Urinary bladder (tissue), 4 donors: Measurements from ENCODE around the gene CYP4F11. TPM values are rescaled to one million over a fixed set of nuclear protein-coding genes. Genes with fewer than 3 reads are reported as not detected.
"Not testable (repeated sequence)": the region's sequence is repeated elsewhere in the genome, so short reads cannot be mapped to it uniquely, and the experiment has no call there.

ENCODE experiments used
- DNase-seq: peaks from one replicate; pipeline ENCODE4 v3.0.0-alpha.2; 2015; ENCODE audit errors: extremely low spot score
- H3K27ac ChIP-seq: one replicate; pipeline ENCODE4 v1.5.1; 2013; ENCODE audit warnings: low read depth, mild to moderate bottlenecking, moderate library complexity
- H3K36me3 ChIP-seq: one replicate; pipeline ENCODE4 v1.6.1; 2013; ENCODE audit warnings: mild to moderate bottlenecking, moderate library complexity; ENCODE audit not compliant: insufficient read depth
- H3K4me1 ChIP-seq: one replicate; pipeline ENCODE4 v1.6.1; 2013; ENCODE audit warnings: mild to moderate bottlenecking, moderate library complexity; ENCODE audit not compliant: insufficient read depth
- H3K4me3 ChIP-seq: one replicate; pipeline ENCODE4 v1.5.1; 2013; ENCODE audit warnings: low read depth, low read length
- WGBS: extraction: QIAGEN DNeasy Blood & Tissue Kit; methylation state at CpG from one replicate; pipeline ENCODE4 v1.1.7; 2013; 5-methylcytosine and 5-hydroxymethylcytosine counted together
- polyA plus RNA-seq: library from polyadenylated mRNA; stranded (reverse); fragments of 200-250 nt; gene quantifications from one replicate; pipeline ENCODE4 v1.2.3, GENCODE V29; 2013
- total RNA-seq: library from RNA; depleted of rRNA; stranded (reverse); fragments of >200 nt; gene quantifications from one replicate; pipeline ENCODE4 v1.2.3, GENCODE V29; 2014
- donor health status: healthy with polysubstance abuse.
- donor health status: healthy.

CYP4F11 gene
- total and polyA plus RNA-seq, 2 donors = 0.67 to 1.0 TPM

- H3K4me1 ChIP-seq = no peaks in the 10 kb centered on the region
- no peak overlapping the region for H3K27ac ChIP-seq
- H3K4me3 ChIP-seq = no peak overlapping the region
- no peaks in the 10 kb centered on the region for H3K36me3 ChIP-seq
- DNase-seq = no peak
- WGBS = 75% methylated on average over 7 of the region's 7 CpGs
These were observed 48.4 kb downstream of the CYP4F11 start for GRCh38 chr19:15885919-15886318.

DNA sequence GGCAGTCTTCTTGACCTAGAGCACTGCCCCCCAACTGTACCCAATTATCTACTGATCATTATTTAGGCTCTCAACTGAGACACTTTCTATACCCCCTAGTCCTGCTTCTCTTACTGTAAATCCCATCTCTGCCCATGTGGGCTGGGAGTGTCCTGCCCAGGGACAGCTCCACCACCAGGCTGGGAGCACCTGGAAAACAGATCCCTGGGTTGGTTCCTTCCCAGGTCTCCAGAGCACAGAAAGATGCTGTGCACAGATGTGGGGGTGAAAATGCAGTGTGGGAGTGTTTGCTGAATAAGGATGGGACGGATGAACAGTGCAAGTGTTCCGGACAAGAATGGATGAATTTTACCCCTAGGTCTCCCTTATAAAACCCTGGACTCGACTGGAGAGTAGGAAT lies 49.2 kb downstream of the CYP4F11 start:
- H3K36me3 ChIP-seq = no peaks in the 10 kb centered on the region
- no peaks in the 10 kb centered on the region for H3K4me1 ChIP-seq
- WGBS = 72% methylated on average over 3 of the region's 3 CpGs
- no peak overlapping the region for H3K4me3 ChIP-seq
- no peak for DNase-seq
- H3K27ac ChIP-seq = no peak overlapping the region

DNA sequence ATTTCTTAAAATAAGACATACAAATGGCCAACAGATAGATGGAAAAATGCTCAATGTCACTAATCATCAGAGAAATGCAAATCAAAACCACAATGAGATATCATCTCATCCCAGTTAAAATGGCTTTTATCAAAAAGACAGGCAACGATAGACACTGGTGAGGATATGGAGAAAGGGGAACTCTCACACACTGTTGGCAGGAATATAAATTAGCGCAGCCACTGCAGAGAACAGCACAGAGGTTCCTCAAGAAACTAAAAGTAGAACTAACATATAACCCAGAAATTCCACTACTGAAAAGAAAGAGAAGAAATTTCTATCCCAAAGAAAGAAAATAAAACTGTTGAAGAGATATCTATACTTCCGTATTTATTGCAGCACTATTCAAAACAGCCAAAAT lies 51.0 kb downstream of the CYP4F11 start:
- not testable (repeated sequence) for H3K36me3 ChIP-seq, H3K27ac ChIP-seq, H3K4me3 ChIP-seq, DNase-seq, H3K4me1 ChIP-seq
- WGBS = 71% methylated on average over 3 of the region's 3 CpGs

GRCh38 chr19:15874821-15875474 lies 59.4 kb downstream of the CYP4F11 start:
- no peaks in the 10 kb centered on the region for H3K4me1 ChIP-seq
- no peak for DNase-seq
- 51% methylated on average over 4 of the region's 4 CpGs for WGBS
- no peak overlapping the region for H3K4me3 ChIP-seq
- no peak overlapping the region for H3K27ac ChIP-seq
- no peaks in the 10 kb centered on the region for H3K36me3 ChIP-seq

DNA sequence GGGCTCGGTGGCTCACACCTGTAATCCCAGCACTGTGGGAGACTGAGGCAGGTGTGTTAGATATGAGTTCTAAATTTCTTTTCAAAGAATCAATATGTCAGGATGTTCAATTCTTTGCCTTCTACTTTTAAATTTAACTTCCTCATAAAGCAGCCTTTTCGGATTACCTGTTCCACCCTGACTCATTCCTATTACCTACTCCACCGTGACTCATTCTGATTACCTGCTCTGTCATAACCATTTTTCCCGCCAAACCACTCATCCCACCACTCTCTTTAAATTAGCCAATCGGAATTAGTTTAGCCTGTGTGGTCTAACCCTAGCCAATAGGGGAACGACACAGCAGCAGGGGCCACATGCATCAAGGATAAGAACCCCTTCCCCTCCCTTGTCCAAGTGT lies 60.6 kb downstream of the CYP4F11 start:
- not testable (repeated sequence) for DNase-seq, H3K27ac ChIP-seq
- WGBS = 84% methylated on average over 6 of the region's 6 CpGs

DNA sequence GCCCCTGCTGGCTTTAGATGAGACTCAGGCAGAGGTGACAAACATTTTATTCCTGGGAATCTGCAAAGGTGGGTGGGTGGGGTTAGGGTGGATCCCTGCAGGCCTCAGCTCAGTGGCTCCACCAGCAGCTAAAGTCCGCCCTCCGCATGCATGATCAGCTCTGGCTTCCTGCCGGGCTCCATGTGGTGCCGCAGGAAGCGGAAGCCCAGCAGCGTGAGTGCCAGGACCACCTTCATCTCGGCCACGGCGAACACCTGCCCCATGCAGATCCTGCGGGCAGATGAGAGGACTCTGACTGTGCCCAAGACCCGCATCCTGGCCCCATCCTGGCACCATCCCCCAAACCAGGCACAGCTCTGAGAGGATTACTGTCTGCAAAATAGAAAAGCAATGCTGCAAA lies 62.8 kb downstream of the CYP4F11 start:
- Histone ChIP-seq H3K4me1 (no peaks in the 10 kb centered on the region), H3K4me3 (no peak overlapping the region), H3K36me3 (no peaks in the 10 kb centered on the region), H3K27ac (no peak overlapping the region)
- 21% methylated on average over 11 of the region's 11 CpGs for WGBS
- no peak for DNase-seq

More for the DNA sequence above, 60.6 kb downstream of the CYP4F11 start:
- not testable (repeated sequence) for H3K36me3 ChIP-seq, H3K4me3 ChIP-seq, H3K4me1 ChIP-seq

DNA sequence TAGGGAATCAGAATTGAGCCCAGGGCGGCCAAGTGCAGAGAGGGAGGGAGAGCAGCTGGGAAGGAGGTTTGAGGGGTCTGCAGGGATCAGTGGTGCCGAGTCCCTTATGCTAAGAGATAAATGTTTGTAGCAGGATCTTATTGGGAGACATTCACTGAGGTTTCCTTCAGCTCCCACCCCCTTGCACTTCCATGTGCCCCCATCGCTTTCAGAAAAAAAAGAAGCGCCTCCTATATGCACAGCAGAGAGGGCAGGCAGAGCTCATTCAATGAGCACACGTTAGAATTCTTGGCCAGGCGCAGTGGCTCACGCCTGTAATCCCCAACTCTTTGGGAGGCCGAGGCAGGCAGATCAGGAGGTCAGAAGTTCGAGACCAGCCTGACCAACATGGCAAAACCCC lies 64.5 kb downstream of the CYP4F11 start:
- no peaks in the 10 kb centered on the region for H3K36me3 ChIP-seq
- H3K4me1 ChIP-seq = no peaks in the 10 kb centered on the region
- no peak for DNase-seq
- WGBS = 56% methylated on average over 9 of the region's 9 CpGs
- no peak overlapping the region for H3K27ac ChIP-seq
- H3K4me3 ChIP-seq = no peak overlapping the region

GRCh38 chr19:15869109-15869555 lies 65.2 kb downstream of the CYP4F11 start:
- no peaks in the 10 kb centered on the region for H3K4me1 ChIP-seq
- no peaks in the 10 kb centered on the region for H3K36me3 ChIP-seq
- WGBS = 3% methylated on average over 3 of the region's 3 CpGs
- no peak overlapping the region for H3K27ac ChIP-seq
- DNase-seq = no peak
- H3K4me3 ChIP-seq = no peak overlapping the region

- no peak overlapping the region for H3K27ac ChIP-seq
- WGBS = 62% methylated on average over 5 of the region's 5 CpGs
- H3K4me1 ChIP-seq = no peaks in the 10 kb centered on the region
- no peak overlapping the region for H3K4me3 ChIP-seq
- no peak for DNase-seq
- no peaks in the 10 kb centered on the region for H3K36me3 ChIP-seq
These were observed 67.7 kb downstream of the CYP4F11 start for GRCh38 chr19:15866636-15867035.

- DNase-seq = no peak
- Histone ChIP-seq H3K36me3 (no peaks in the 10 kb centered on the region), H3K4me3 (no peak overlapping the region), H3K27ac (no peak overlapping the region), H3K4me1 (no peaks in the 10 kb centered on the region)
- 43% methylated on average over 5 of the region's 5 CpGs for WGBS
These were observed 69.5 kb downstream of the CYP4F11 start for GRCh38 chr19:15864824-15865223.

DNA sequence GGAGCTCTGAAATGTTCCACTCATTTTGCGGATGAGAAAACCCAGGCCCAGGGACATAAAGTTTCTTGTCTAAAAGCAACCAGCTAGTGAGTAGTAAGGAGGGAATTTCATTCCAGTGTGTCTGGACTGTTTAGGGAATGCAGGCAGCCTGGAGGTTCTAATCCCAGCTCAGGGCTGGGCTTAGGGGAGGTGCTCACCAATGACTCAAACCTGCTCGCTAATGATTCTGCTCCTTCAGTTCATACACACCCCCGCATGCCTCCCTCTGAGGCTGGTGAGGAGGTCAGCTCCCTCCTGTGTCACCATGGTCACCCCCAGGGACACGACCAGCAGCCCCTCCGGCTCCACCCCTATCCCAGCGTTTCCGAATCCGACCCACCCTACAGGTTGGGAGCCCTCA lies 71.1 kb downstream of the CYP4F11 start:
- no peaks in the 10 kb centered on the region for H3K36me3 ChIP-seq
- H3K4me1 ChIP-seq = no peaks in the 10 kb centered on the region
- no peak overlapping the region for H3K27ac ChIP-seq
- DNase-seq = no peak
- H3K4me3 ChIP-seq = no peak overlapping the region
- 82% methylated on average over 8 of the region's 8 CpGs for WGBS

DNA sequence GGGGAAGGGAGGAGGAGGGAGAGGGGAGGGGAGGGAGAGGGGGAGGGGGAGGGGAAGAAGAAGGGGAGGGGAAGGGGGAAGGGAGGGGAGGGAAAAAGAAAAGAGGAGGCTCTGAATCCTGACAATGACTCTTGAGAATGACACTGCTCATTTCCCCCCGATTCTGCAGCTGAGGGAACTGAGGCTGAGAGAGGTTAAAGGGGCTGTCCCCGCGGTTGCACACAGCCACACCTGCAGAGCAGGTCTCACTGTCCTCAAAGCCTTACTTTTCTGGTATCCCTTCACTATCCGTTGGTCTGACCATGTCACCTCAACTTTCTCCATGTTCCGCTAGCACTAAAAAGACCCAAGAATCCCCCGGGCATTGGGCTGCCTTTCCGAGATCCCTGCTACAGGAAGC lies 71.9 kb downstream of the CYP4F11 start:
- DNase-seq = no peak
- Histone ChIP-seq H3K4me3 (no peak overlapping the region), H3K27ac (no peak overlapping the region), H3K36me3 (no peaks in the 10 kb centered on the region), H3K4me1 (no peaks in the 10 kb centered on the region)
- 51% methylated on average over 7 of the region's 7 CpGs for WGBS
